Measurements from ENCODE around the gene TSPAN4. TPM values are rescaled to one million over a fixed set of nuclear protein-coding genes. Genes with fewer than 3 reads are reported as not detected.

Gene TSPAN4
- total RNA-seq, 1 experiment from 2014 or later, result 50.3 TPM

- TF ChIP-seq SIN3A (IDR thresholded peaks at IDR 0.05; ENCODE audit: low read depth) (no peak), RAD21 (IDR thresholded peaks at IDR 0.05; ENCODE audit: low read depth) (no peak), CTCF (IDR thresholded peaks at IDR 0.05 in 2 of 3, conservative IDR thresholded peaks at IDR 0.05 in 1 of 3; ENCODE audit: borderline replicate concordance in 1 of 3, insufficient read depth in 1 of 3, low read depth in 2 of 3, low read length in 2 of 3) (no peak), ATF3 (IDR thresholded peaks at IDR 0.05) (no peak), ZFX (IDR thresholded peaks at IDR 0.05) (no peak), JUND (IDR thresholded peaks at IDR 0.05) (no peak), ELF1 (IDR thresholded peaks at IDR 0.05; ENCODE audit: borderline replicate concordance, low read depth) (no peak)
Observed at GRCh38 chr11:875769-876301, 33.2 kb downstream of the TSPAN4 start (continued).

- Histone ChIP-seq H3K9me2 (ENCODE audit: insufficient read depth) (no peaks in the 10 kb centered on the region), H3K79me2 (ENCODE audit: insufficient read depth, low read length) (no peaks in the 10 kb centered on the region), H3K9ac (ENCODE audit: low read length) (no peak overlapping the region), H3K27ac (ENCODE audit: low read depth, low read length) (no peak overlapping the region), H4K20me1 (ENCODE audit: insufficient read depth) (no peaks in the 10 kb centered on the region), H3K36me3 (ENCODE audit: control insufficient read depth in 1 of 2, insufficient read depth in 2 of 2, low read length in 2 of 2) (peaks cover 0 to 3% of the 10 kb centered on the region in 2 experiments; a peak in 2 of 4 replicates), H3K9me3 (ENCODE audit: control insufficient read depth in 1 of 2, insufficient read depth in 1 of 2, low read depth in 1 of 2, low read length in 2 of 2) (no peaks in the 10 kb centered on the region), H3K4me2 (ENCODE audit: low read length) (no peak overlapping the region), H3K4me1 (ENCODE audit: control insufficient read depth in 1 of 2, insufficient read depth in 2 of 2, low read length in 2 of 2) (peaks cover 2 to 24% of the 10 kb centered on the region in 2 experiments; a peak in 3 of 4 replicates), H2AFZ (ENCODE audit: low read depth, low read length, poor library complexity, severe bottlenecking) (no peak overlapping the region), H3K27me3 (ENCODE audit: insufficient read depth, low read length) (no peaks in the 10 kb centered on the region), H3K4me3 (replicated peaks in 1 of 2; ENCODE audit: low read depth in 1 of 2, low read length in 2 of 2) (no peak overlapping the region)
- ChIA-PET POLR2A (no interaction called here), RAD21 (ENCODE audit: low non-redundant PET in 1 of 2, low total read pairs in 2 of 2, uncharacterized antibody in 2 of 2, unreplicated experiment in 2 of 2) (no interaction called here), CTCF (no interaction called here)
- TF ChIP-seq RAD21 (IDR thresholded peaks at IDR 0.05; ENCODE audit: low read depth) (no peak), ZBTB33 (IDR thresholded peaks at IDR 0.05; ENCODE audit: extremely low read depth, insufficient replicate concordance, low read length) (no peak), EZH2 (IDR thresholded peaks at IDR 0.05) (no peak), ATF3 (IDR thresholded peaks at IDR 0.05) (no peak), TCF7L2 (IDR thresholded peaks at IDR 0.05; ENCODE audit: borderline replicate concordance, extremely low read depth, insufficient read depth, insufficient read length) (no peak), MAX (IDR thresholded peaks at IDR 0.05) (no peak), CEBPB (IDR thresholded peaks at IDR 0.05; ENCODE audit: low read depth) (no peak)
- intact Hi-C loops (cut with micrococcal nuclease), result loop anchor here (10.0 kb wide), 1 partner anchor 178 kb away; no protein-coding TSS in a partner anchor
- BruUV-seq (replicated peaks), result no TSS peak
- DNase-seq (ENCODE audit: low read depth, low spot score) (no peak), ATAC-seq (no peak)
Observed at GRCh38 chr11:876545-876944, 33.9 kb downstream of the TSPAN4 start.

All from HCT116 (cell line).